ENCODE data around the gene PHACTR3. TPM values are rescaled to one million over a fixed set of nuclear protein-coding genes. Genes with fewer than 3 reads are reported as not detected.
A peak's percentile ranks its signal among the peaks of the same experiment; 100 is the strongest.

PHACTR3 gene
- total RNA-seq, 1 donor from 2014 or later, result 0.14 TPM

- Histone ChIP-seq H3K9me3 (ENCODE audit: insufficient read depth, low read depth, low read length) (no peaks in the 10 kb centered on the region), H3K36me3 (ENCODE audit: insufficient read depth, low read length) (no peaks in the 10 kb centered on the region), H2AFZ (ENCODE audit: low read depth, low read length) (no peak overlapping the region), H3K4me3 (ENCODE audit: insufficient read depth, low read depth, low read length) (no peak overlapping the region), H3K79me2 (ENCODE audit: insufficient read depth, low read length) (no peaks in the 10 kb centered on the region), H3K4me1 (ENCODE audit: insufficient read depth, low read length) (no peaks in the 10 kb centered on the region), H3K9ac (ENCODE audit: low read length) (no peak overlapping the region), H3K27me3 (ENCODE audit: insufficient read depth, low read length) (no peaks in the 10 kb centered on the region), H3K4me2 (ENCODE audit: low read length) (no peak overlapping the region), H4K20me1 (ENCODE audit: insufficient read depth, low read length) (no peaks in the 10 kb centered on the region), H3K27ac (ENCODE audit: low read depth, low read length) (no peak overlapping the region)
- peaks cover 74% of the 10 kb centered on the region for H3K27me3 Mint-ChIP-seq (ENCODE audit: low read depth, unreplicated experiment)
- FAIRE-seq (no peak), DNase-seq (ENCODE audit: low read depth) (no peak)
- H3K27ac Mint-ChIP-seq (ENCODE audit: unreplicated experiment), result peak overlapping the region; percentile 23
- H3K9me3 Mint-ChIP-seq (ENCODE audit: unreplicated experiment), result no peaks in the 10 kb centered on the region
- TF ChIP-seq CTCF (IDR thresholded peaks at IDR 0.05; ENCODE audit: insufficient read depth, low read depth, low read length) (no peak), EZH2 (IDR thresholded peaks at IDR 0.05; ENCODE audit: insufficient read depth, low read length) (no peak)
- H3K4me3 Mint-ChIP-seq (ENCODE audit: unreplicated experiment), result no peak overlapping the region
- H3K4me1 Mint-ChIP-seq (ENCODE audit: low read depth, unreplicated experiment), result peaks cover 9% of the 10 kb centered on the region
- H3K36me3 Mint-ChIP-seq (ENCODE audit: low read depth, unreplicated experiment), result no peaks in the 10 kb centered on the region
Measured at GRCh38 chr20:59750209-59750840, 146.0 kb downstream of the PHACTR3 start.

- Histone ChIP-seq H2AFZ (ENCODE audit: low read depth, low read length) (no peak overlapping the region), H3K27ac (ENCODE audit: low read depth, low read length) (no peak overlapping the region), H3K4me2 (ENCODE audit: low read length) (no peak overlapping the region), H4K20me1 (ENCODE audit: insufficient read depth, low read length) (no peaks in the 10 kb centered on the region), H3K4me3 (ENCODE audit: insufficient read depth, low read depth, low read length) (no peak overlapping the region), H3K79me2 (ENCODE audit: insufficient read depth, low read length) (no peaks in the 10 kb centered on the region), H3K4me1 (ENCODE audit: insufficient read depth, low read length) (no peaks in the 10 kb centered on the region), H3K9ac (ENCODE audit: low read length) (no peak overlapping the region), H3K36me3 (ENCODE audit: insufficient read depth, low read length) (no peaks in the 10 kb centered on the region), H3K27me3 (ENCODE audit: insufficient read depth, low read length) (no peaks in the 10 kb centered on the region), H3K9me3 (ENCODE audit: insufficient read depth, low read depth, low read length) (no peaks in the 10 kb centered on the region)
- Mint-ChIP-seq H3K36me3 (ENCODE audit: low read depth, unreplicated experiment) (no peaks in the 10 kb centered on the region), H3K4me3 (ENCODE audit: unreplicated experiment) (no peak overlapping the region), H3K9me3 (ENCODE audit: unreplicated experiment) (no peaks in the 10 kb centered on the region), H3K4me1 (ENCODE audit: low read depth, unreplicated experiment) (peaks cover 9% of the 10 kb centered on the region), H3K27ac (ENCODE audit: unreplicated experiment) (no peak overlapping the region), H3K27me3 (ENCODE audit: low read depth, unreplicated experiment) (peaks cover 77% of the 10 kb centered on the region)
- FAIRE-seq (no peak), DNase-seq (ENCODE audit: low read depth) (no peak)
- TF ChIP-seq CTCF (IDR thresholded peaks at IDR 0.05; ENCODE audit: insufficient read depth, low read depth, low read length) (peak; percentile 33), EZH2 (IDR thresholded peaks at IDR 0.05; ENCODE audit: insufficient read depth, low read length) (no peak)
Measured at GRCh38 chr20:59751075-59751711, 146.9 kb downstream of the PHACTR3 start.

- H3K9ac ChIP-seq (ENCODE audit: low read length), result no peak overlapping the region
- H3K4me1 Mint-ChIP-seq (ENCODE audit: low read depth, unreplicated experiment), result peaks cover 9% of the 10 kb centered on the region
- DNase-seq (ENCODE audit: low read depth) (no peak), FAIRE-seq (no peak)
- no peaks in the 10 kb centered on the region for H3K9me3 ChIP-seq (ENCODE audit: insufficient read depth, low read depth, low read length)
- no peaks in the 10 kb centered on the region for H4K20me1 ChIP-seq (ENCODE audit: insufficient read depth, low read length)
- no peak overlapping the region for H3K4me2 ChIP-seq (ENCODE audit: low read length)
- H3K79me2 ChIP-seq (ENCODE audit: insufficient read depth, low read length), result no peaks in the 10 kb centered on the region
- no peak overlapping the region for H3K4me3 Mint-ChIP-seq (ENCODE audit: unreplicated experiment)
- no peak overlapping the region for H3K4me3 ChIP-seq (ENCODE audit: insufficient read depth, low read depth, low read length)
- no peaks in the 10 kb centered on the region for H3K27me3 ChIP-seq (ENCODE audit: insufficient read depth, low read length)
- TF ChIP-seq EZH2 (IDR thresholded peaks at IDR 0.05; ENCODE audit: insufficient read depth, low read length) (no peak), CTCF (IDR thresholded peaks at IDR 0.05; ENCODE audit: insufficient read depth, low read depth, low read length) (no peak)
- H3K27ac Mint-ChIP-seq (ENCODE audit: unreplicated experiment), result no peak overlapping the region
- H3K4me1 ChIP-seq (ENCODE audit: insufficient read depth, low read length), result no peaks in the 10 kb centered on the region
- no peak overlapping the region for H2AFZ ChIP-seq (ENCODE audit: low read depth, low read length)
- H3K9me3 Mint-ChIP-seq (ENCODE audit: unreplicated experiment), result no peaks in the 10 kb centered on the region
- no peaks in the 10 kb centered on the region for H3K36me3 Mint-ChIP-seq (ENCODE audit: low read depth, unreplicated experiment)
- no peaks in the 10 kb centered on the region for H3K36me3 ChIP-seq (ENCODE audit: insufficient read depth, low read length)
- peaks cover 72% of the 10 kb centered on the region for H3K27me3 Mint-ChIP-seq (ENCODE audit: low read depth, unreplicated experiment)
- no peak overlapping the region for H3K27ac ChIP-seq (ENCODE audit: low read depth, low read length)
Measured at GRCh38 chr20:59752101-59752586, 147.8 kb downstream of the PHACTR3 start.

Measured in astrocyte (in vitro differentiated cells and primary cell).